Forelimb muscle (tissue), 1 donor: ENCODE measurements around the gene SRBD1. TPM values are rescaled to one million over a fixed set of nuclear protein-coding genes. Genes with fewer than 3 reads are reported as not detected.

Experiments used
- DNase-seq: peaks from one replicate; pipeline ENCODE4 v3.0.0-alpha.2; 2013; ENCODE audit warnings: low read depth
- polyA plus RNA-seq: library from polyadenylated mRNA; unstranded; fragments of 120-200 nt; gene quantifications from one replicate; pipeline ENCODE4 v1.2.1, GENCODE V29; 2013; ENCODE audit not compliant: insufficient read length

Gene SRBD1
- polyA plus RNA-seq, 1 donor = 9.2 TPM

DNA sequence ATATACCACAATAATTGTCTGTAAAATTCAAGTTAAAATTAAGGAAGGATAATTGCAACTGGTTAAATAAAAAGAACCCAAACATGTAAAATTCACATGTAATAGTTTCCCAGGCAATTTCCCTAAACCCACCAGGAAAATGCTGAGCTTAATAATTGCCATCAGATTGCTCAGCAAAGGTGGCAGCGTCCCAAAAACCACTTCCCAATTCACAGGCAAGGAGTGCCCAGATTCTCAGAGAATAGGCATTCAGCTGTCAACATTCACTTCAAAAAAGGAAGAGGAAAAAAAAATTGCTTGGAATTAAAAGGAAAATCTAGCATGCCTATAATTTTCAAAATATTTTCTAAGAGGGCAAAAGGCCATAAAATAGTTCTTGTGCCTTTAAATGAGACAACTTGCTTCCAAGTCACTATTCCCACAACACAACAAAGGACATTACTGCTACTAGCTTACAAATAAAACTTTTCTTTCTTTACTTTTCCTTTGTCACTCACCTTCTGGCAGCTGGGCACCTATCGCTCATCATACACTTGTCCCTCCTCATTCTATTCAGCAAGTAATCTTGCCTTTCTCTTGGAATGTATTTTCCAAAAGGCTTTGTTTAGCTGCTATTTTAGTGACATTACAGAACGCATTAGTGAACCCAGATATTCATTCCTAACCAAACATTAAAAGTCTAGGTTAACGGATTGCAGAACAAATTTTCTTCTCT lies 15.2 kb downstream of the SRBD1 start:
- no peak for DNase-seq

GRCh38 chr2:45591073-45591472 lies 20.0 kb downstream of the SRBD1 start:
- DNase-seq = no peak

- no peak for DNase-seq
Measured at GRCh38 chr2:45588158-45588829, 22.8 kb downstream of the SRBD1 start.

DNA sequence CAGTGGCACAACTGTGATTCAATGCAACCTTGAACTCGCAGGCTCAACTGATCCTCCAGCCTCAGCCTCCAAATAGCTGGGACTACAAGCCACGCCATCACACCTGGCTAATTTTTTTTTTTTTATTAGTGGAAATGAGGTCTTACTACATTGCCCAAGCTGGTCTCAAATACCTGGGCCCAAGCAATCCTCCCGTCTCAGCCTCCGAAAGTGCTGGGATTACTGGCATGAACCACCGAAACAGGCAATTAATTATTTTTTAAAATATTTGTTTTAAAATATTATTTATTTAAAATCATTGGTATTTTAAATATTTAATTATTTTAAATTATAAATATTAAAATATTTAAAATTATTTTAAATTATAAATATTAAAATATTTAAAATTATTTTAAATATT lies 24.5 kb downstream of the SRBD1 start:
- no peak for DNase-seq

GRCh38 chr2:45585267-45585861 lies 25.7 kb downstream of the SRBD1 start:
- peak; percentile 26 for DNase-seq

GRCh38 chr2:45583977-45584376 lies 27.1 kb downstream of the SRBD1 start:
- DNase-seq = no peak

GRCh38 chr2:45582522-45582921 lies 28.5 kb downstream of the SRBD1 start:
- no peak for DNase-seq

- no peak for DNase-seq
Measured at GRCh38 chr2:45578056-45578843, 32.8 kb downstream of the SRBD1 start.

DNA sequence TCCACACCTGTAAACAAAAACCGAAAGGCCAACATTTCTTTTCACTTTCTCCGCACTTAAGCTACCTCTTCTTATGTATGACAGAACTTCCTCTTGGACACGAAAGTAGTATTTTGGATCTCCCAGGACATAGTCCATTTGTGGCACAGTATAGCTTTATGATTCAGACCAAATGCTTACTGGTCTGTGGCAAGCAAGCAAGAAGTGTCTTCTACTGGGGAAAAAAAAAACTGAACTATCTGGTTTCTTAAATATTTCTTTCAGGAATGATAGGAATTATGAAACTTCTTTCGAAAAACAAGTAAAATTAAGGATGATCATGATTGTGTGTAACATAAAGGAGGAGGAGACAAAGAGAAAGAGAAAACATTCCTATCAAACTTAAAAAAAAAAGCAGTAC lies 33.6 kb downstream of the SRBD1 start:
- no peak for DNase-seq

- no peak for DNase-seq
Measured at GRCh38 chr2:45575881-45576280, 35.2 kb downstream of the SRBD1 start.

DNA sequence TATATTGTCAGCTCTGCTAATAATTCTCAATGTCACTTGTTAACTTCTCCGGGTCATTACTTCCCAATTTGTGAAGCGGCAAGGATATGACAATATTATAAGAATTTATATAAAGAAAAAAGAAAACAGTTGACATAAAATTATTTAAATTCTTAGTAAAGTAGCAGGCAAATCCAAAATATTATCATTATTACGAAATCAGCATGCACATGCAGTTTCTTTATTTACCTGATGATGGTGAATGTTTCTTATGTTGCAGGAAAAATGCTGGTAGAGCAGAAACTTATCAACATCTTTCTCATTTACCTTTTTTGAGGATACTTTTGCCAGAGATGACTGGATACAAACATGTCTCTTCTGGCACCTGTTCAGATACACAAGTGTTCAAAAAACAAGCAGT lies 38.1 kb downstream of the SRBD1 start:
- DNase-seq = no peak

GRCh38 chr2:45571940-45572339 lies 39.1 kb downstream of the SRBD1 start:
- no peak for DNase-seq

- no peak for DNase-seq
Measured at GRCh38 chr2:45570671-45571334, 40.3 kb downstream of the SRBD1 start.

DNA sequence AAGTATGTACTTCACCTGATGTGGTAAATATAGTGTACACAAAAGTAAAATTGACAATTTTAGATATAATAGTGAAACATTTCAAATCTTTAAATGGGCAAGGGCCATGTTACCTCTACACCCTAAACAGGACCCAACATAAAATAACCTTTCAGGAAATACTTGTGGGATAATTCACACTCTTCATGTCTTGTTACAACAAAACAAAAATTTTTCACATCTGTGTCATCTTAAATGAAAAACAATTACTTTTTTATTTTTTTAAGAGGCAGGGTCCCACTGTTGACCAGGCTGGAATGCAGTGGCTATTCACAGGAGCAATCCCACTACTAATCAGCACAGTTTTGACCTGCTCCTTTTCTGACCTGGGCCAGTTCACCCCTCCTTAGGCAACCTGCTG lies 42.1 kb downstream of the SRBD1 start:
- no peak for DNase-seq

GRCh38 chr2:45567974-45568789 lies 42.9 kb downstream of the SRBD1 start:
- peak; percentile 19 for DNase-seq

DNA sequence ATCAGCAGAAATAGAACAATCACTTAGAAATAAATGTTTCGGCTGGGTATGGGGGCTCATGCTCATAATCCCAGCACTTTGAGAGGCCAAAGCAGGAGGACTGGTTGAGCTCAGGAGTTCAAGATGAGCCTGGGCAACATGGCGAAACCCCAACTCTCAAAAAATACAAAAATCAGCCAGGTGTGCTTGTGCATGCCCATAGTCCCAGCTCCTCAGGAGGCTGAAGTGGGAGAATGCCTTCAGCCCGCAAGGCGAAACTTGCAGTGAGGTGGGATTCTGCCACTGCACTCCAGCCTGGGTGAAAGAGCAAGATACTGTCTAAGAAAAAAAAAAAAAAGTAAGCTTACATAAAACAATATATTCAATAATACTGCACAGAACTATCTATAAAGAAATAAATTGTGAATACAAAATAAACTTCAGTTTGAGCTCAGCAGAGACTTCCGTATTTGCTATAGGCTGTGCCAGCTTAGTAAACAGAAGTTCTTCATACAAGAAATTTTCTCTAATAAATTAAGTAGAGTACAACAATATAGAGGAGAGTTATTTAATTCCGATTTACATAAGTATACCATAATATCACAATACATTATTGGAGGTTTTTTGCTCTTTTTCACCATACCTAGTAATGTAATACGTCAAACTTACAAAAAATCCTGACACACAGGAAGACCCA lies 43.6 kb downstream of the SRBD1 start:
- no peak for DNase-seq

- DNase-seq = no peak
Measured at GRCh38 chr2:45559436-45559835, 51.6 kb downstream of the SRBD1 start.

- no peak for DNase-seq
Measured at GRCh38 chr2:45554742-45555140, 56.3 kb downstream of the SRBD1 start.

- no peak for DNase-seq
Measured at GRCh38 chr2:45554073-45554741, 56.9 kb downstream of the SRBD1 start.

DNA sequence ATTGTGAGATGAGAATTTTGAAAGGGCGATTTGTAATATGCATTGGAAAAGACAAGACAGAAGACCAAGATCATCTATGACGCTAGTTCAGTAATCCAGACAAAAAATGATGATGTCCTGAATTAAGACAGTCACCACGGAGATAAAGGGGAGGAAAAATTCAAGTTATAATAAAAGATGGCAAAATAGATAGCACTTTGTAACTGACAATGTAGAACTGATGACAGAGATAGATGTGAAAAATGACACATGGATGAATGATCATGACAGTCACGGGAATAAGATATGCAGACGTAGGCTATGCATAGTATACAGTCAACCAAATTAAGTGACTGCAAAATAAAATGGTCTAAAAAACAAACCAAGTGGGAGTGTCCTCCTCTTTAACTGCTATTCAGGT lies 59.2 kb downstream of the SRBD1 start:
- DNase-seq = no peak
